Hypothalamus (tissue), 51 donors: ENCODE measurements around the gene TTC33.
"Not testable (repeated sequence)": the region's sequence is repeated elsewhere in the genome, so short reads cannot be mapped to it uniquely, and the experiment has no call there.

Experiments
- DNase-seq, 51 donors: peaks; one replicate each; lab custom pipeline; 2025; lab: John Stamatoyannopoulos, UW

Gene TTC33

DNA sequence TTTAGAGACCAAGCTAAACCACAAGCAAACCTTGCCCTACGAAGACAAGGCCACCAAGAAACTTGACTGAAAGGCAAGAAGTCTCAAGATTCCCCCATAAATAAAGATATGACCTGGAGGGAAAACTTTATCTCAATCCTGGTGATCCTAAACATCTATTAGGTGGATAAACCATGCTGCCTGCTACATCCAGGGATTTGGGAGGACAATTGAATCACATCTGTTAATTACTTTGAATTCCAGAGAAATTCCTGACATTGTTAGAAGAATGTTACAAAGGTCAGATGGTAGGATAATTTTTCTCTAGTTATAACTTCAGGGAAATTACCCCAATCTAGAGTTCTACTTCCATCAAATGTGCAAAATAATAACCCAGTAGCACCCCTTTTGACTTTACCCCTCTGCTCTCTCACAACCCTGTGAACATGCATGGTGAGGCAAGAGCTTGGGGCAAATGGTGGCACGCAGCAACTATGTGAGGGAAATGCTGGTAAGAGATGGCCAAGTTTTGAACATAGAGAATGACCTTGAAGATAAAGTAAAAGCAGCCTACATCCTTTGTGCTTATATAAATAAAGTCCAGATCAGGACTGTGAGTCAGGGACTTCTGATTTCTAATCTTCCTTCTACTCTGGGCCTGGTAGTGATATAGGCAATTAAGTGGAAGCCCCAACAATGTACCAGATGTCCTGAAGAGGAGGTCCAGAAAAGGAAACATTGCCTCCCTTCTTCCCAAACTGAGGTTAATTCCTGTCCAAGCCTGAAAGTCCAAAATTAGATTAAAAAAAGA lies 133.1 kb downstream of the TTC33 start:
- DNase-seq, result no peak

DNA sequence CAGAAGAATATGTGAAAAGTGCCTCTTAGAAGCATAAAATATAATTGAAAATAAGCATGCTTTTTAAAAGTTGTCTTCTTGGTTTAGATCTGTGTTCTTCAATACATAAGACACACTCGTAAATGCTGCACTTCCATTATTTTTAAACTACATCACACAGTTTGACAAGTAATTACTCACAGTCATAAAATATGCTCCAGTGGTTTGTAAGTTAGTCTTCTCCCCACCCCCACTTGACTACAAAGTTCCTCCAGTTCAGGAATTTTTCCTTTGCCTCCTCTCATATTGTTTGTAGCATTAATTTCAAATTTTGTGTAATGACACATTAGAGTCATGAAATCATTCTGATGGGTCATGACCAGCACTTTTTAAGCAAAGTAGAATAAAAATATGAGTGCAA lies 136.3 kb downstream of the TTC33 start:
- DNase-seq, result no peak

DNA sequence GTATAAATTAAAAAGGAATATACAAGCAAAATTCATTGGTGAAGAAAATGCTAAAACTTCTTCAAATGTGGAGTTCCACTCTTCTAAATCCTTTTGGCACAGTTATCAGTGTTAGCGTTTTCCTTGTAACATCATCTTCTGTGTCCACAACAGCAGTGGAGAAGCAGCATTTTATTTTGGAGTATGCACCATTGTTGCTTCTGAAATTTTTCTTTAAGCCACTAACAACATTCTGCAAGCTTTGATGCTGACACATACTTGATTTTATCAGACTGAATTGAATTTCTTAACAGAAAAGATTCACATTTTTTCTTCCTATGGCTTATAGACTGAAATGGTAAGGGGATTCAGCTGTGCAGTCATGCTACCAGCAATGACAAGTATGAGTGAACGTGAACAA lies 136.8 kb downstream of the TTC33 start:
- no peak for DNase-seq

DNA sequence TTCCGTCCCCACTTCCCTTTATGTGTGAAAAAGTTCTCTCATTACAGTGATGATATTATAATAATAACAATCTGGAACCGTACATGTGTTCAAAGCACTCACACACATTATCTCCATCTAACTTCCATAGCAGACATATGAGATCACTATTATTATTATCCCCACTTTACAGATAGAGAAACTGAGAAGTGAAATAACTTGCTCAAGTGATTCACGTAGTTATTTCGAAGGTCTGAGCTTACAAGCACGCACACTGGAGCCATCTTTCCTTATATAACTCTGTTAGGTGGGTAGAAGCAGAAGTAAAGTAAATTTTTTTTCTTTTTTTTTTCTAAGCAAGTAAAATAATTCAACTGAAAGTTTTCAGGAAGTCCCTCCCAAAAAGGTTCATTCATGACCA lies 139.0 kb downstream of the TTC33 start:
- DNase-seq, result no peak

DNA sequence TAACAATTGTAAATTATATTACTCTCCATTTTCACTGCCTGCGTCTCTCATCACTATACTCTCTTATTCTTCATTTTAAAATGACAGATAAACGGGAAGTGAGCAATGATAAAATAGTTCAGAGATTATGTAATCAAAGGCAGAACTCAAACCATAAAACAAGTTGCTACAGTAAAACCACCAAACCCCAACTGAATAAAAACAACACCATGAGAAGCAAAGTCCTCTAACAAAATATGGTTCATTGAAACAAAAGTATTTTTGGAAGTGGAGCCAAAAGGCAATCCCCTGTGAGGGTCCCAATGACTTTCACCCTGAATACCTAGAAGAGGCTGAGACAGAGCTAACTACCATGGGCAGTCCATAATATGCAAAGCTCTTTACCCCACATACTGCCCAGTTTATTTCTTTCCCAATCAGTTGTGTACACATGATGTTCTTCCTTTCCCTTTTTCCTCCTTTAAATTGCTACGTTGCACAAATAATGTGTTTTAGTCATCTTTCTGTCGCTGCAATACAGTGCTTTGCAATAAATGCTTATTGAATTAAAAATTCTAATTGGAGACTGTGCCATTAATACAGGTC lies 140.1 kb downstream of the TTC33 start:
- DNase-seq, result no peak

DNA sequence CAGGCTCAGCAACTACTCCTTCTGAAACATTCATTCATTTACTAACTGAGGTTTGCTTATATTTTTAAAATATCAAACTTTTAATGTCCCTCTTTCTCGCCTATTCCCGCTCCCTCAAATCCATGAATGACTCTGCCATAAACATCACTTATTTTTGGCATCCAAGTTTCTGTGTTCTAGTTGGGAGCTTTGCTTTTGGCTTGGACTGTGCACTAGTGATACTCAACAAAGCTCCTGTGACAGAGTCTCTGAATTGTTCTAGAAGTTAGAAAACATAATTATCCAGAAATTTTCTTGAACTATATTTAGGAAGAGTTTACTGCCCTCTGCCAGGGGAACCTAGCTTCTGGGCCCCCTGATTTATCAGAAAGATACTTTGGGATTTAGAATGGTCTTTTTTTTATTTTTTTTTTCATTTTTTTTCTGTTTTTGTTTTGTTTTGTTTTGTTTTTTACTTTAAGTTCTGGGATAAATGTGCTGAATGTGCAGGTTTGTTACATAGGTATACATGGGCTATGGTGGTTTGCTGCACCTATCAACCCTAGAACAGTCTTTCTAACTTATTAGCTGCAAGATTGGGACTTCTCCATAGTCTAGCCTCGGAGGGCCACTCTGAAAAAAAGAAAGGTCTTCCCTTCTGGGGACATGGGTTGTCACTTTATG lies 140.7 kb downstream of the TTC33 start:
- no peak for DNase-seq

DNA sequence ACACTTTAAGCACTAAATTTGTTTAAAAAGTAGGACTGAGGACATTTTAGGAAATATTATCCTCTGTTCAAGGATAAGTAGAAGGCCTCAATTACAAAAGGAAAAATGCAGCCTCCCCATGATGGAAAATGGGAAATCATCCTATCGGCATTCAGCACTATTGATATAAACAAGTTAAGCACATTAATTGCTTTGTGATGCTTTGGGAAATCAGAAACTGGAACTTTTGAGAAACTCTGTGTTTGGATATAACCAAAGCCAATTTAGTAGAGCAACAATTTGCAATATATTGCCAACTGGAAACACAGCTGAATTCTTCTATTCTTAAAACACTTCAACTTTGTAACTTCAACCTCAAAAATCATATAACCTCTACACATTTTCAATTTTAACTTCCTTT lies 141.3 kb downstream of the TTC33 start:
- DNase-seq, result no peak

DNA sequence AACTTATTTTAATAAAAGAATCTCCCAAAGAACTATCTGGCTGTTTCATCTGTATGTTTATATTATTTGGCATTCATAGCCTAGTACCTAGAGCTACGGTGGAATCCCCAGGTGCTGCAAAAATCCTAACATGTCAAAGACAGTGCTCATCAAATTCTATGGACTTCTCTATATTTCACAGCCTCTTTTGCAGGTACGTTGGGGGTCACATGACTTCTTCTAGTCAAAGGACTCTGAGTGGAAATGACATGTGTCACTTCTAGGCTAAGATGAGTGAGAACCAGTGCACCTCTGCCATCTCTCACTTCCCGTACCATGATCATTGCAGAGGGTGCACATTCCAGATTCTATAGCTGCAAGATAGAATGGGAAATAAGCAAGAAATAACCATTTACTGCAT lies 148.6 kb downstream of the TTC33 start:
- DNase-seq, result no peak

DNA sequence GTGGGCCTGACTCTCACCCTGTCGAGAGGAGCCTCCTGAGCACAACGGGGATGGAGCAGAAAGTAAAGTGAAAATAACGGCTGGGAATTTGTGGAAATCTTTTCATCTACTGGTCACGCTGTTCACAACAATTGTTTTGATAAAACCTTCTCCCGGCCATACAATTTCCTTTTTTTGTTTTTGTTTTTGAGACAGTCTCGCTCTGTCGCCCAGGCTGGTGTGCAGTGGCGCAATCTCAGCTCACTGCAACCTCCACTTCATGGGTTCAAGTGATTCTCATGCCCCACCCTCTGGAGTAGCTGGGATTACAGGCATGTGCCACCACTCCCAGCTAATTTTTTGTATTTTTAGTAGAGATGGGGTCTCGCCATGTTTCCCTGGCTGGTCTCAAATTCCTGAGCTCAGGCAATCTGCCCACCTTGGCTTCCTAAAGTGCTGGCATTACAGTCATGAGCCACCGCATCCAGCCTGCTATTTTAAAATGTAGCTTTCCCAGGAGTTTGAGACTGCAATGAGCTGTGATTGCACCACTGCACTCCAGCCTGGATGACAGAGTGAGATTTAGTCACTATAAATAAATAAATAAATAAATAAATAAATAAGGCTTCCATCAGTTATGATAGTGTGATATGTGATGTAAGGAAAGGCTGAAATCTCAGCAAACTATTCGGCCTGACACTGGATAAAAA lies 149.5 kb downstream of the TTC33 start:
- no peak for DNase-seq

DNA sequence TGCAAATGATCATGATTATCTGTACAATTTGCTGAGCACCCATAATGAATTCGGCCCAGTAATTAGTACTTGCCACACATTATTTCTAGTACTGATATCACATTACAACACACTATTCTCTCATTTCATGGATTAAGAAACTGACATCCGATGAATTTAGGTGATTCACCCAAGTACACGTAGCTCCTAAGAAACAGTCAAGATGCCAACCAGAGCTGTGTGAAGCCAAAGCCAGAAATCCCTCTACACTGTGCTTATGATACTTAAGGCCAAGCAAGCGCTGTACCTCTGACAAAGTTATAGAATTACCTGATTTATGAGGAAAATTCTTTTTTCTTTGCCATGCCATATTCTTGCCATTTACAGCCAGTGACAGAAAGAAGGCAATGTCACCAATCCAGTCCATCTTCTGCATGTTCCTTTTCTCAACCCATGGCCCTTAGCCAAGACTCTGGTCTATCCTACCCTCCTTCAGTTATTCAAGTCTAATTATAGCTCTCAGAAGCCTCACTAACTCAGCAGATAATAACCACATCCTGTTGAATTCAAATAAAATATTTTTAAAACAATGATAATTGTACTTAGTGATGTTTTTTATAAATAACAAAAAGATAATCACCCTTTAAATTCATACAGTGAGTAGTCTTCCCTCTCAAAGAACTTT lies 150.3 kb downstream of the TTC33 start:
- no peak for DNase-seq

DNA sequence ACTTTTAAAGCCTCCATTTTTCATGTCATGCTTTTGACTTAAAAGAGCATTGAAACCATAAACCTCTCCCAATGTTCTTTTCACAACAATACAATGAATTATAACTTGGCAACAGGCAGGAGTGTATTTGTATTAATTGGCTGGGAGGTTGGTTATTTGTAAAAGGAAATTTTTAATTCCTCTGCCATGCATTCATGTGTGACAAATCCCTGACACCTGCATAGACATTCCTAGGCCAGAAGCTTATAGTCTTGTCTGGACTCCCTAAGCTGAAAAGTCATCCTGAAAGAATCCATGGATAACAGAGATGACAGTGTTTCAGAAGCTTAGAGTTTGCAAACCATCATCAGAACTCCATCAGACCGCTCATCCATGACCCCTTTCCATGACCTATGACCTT lies 152.4 kb downstream of the TTC33 start:
- DNase-seq, result no peak

DNA sequence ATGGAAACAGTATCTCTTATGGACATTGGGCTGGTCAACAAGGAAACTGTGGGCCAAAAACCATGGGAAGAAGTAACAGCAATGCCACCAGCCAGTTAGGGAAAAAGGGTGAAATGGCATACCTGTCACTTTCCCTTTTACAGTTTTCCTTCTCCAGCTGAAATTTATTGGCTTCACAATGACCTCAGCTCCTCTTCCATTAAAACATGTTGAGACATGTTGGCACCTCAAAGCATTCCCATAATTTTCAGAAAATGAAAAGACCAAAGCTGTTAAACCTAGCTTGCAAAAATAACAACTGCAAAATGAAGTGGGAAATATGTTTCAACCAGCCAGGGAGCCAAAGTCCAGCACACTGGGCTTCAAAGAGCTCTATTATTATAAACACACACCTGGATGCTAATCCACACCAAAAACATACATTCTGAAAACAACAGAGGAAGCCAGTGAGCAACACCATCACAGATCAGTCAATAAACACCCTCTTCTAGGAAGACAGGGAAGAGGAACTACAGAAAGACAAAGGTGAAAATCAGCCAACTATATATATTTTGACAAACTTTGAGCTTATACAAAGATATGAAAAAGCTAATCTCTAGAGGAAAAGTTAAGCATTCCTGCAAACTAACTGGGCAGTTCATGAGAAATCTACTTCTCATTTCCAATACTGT lies 154.4 kb downstream of the TTC33 start:
- no peak for DNase-seq

DNA sequence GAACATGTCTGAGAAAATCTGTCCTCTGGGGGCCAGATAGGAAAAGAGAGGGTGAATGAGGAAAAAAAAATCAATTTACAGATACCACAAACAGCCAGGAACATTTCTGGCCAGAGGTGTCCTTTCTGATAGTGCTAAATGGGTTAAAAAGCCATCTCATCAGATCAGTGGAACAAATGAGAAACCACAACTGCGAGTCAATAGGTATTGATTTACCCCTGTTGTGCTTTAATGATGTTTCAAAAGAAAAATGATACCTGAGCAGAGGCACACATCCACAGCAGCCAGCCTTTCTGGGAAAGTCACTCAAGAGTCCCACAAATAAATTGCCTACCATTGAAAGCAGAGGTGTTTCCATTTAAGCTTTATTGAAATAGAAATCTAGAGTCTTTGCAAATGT lies 155.4 kb downstream of the TTC33 start:
- no peak for DNase-seq

DNA sequence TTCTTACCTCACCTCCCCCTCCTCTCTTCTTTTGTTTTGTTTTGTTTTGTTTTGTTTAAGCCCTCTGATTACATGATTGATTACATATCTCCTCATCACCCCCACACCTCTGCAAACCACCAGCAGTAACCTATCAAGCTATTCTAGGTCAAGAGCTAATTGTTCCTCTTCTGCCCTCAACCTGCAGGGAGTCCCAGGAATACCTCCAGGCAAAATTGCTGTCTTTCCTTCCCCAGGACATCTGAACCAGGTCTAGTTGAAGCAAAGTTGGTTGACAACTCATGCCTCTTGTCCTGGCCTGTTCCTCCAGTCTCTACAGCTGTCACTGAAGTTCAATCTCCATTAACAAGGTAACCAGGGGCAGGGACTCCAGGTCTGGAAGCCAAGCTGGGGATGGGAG lies 156.1 kb downstream of the TTC33 start:
- no peak for DNase-seq

DNA sequence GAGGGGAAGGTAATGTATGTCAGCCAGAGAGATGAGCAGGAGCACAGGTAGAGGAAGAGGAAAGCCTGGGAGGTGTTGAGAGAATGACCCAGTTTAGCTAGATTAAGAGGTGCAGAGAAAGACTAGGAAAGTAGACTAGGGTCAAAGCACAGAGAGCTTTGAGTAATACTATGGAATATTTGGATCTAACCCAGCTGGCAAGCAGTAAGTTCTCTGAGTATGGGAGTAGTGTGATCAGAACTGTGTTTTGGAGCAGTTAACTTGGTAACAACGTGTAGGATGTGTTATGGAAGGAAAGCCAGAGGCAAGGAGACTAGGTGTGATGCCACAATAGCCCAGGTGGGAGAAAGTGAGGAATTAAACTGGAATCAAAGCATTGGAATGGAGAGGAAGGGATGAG lies 160.9 kb downstream of the TTC33 start:
- no peak for DNase-seq

DNA sequence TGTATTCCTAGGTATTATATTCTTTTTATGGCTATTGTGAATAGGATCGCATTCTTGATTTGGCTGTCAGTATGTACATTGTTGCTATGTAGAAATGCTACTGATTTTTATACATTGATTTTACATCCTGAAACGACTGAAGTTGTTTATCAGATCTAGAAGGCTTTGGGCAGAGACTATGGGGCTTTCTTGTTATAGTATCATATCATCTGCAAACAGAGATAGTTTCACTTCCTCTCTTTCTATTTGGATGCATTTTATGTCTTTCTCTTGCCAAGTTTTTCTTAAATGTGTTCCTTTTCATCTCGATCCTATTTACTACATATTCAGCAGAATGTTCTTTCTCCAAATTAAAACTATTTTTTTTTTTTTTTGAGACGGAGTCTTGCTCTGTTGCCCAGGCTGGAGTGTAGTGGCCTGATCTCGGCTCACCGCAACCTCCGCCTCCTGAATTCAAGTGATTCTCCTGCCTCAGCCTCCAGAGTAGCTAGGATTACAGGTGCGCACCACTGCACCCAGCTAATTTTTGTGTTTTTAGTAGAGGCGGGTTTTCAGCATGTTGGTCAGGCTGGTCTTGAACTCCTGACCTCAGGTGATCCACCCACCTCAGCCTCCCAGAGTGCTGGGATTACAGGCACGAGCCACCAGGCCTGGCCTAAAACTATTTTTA lies 163.9 kb downstream of the TTC33 start:
- not testable (repeated sequence) for DNase-seq

DNA sequence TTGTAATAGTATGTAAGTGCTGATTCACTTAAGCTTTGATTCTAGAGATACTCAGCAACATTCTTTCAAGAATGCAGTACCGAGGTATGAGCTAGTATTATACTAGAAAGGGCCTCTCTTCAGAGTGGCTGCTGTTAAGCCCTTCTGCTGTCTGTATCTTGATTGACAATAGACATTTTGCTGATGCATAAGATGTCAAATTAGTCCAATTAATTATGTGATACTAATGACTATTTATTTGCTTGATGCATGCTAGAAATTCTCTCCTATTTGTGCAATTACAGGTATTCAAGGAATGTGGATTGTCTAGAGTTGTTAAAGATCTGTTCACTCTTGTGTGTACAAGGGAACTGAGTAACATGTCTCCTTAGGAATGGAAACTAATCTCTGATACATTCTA lies 168.4 kb downstream of the TTC33 start:
- DNase-seq, result no peak

DNA sequence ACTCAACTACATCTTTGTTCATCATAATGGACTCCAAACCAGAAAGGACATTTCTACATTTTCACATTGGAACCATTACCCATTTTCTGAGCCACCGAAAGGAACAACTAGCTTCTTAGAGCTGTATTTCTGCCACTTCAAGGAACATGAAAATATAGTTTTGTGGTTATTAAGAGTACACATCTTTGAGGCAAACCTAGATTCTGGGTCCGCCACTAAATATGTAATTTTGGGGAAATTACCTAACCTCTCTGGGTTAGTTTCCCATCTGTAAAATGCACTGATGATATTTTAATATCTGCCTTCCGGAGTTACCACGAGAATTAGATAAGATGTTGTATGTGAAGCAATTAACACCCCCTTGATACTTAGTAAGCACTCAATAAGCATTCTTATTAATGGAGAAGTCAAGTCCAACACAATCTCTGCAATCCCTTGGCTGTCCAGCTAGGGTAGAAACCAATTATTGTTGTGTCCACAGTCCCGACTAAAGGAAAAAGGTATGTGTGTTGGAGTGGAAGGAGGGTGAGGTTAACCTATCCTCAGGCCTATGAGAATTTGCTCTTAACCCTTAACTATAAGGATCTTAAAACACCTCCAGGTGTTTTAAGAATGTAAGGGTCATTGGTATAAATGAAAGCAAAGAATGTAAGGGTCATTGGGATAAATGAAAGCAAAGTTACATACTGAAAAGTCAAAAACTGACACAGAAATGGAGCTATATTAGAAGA lies 170.1 kb downstream of the TTC33 start:
- DNase-seq, result no peak

DNA sequence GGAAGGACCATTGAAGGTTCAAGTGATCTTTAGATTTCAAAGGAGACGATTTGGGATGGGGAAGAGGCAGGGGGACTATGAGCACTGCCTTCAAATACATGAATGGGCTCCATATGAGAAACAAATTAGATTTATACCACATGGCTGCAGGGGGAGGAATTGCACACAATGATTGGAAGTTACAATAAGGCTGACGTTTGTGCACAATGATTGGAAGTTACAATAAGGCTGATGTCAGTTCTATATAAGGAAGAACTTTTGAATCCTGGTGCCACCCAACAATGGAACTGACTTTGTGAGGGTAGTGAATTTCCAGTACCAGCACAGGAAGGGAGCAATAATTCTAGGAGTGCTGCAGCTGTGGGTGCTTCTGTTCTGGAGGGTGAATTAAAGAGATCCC lies 171.7 kb downstream of the TTC33 start:
- no peak for DNase-seq
